Activated CD4-positive, alpha-beta T cell treated with anti-CD3 and anti-CD28 coated beads, Interleukin-2, amount 50 U/mL, for 4 hours (primary cell): ENCODE data around the gene CHRNB2.

Experiments used
- DNase-seq, 2 experiments: peaks; one replicate each; pipeline ENCODE4 v3.0.0-alpha.2; 2020

CHRNB2 gene

GRCh38 chr1:154581766-154582165 is 14.2 kb downstream of the CHRNB2 start:
- DNase-seq, result no peak

GRCh38 chr1:154582885-154583284 is 15.3 kb downstream of the CHRNB2 start:
- no peak for DNase-seq

- no peak for DNase-seq
Observed at GRCh38 chr1:154583773-154584172, 16.2 kb downstream of the CHRNB2 start.

- no peak for DNase-seq
Observed at GRCh38 chr1:154584267-154584994, 16.9 kb downstream of the CHRNB2 start.

- no peak for DNase-seq
Observed at GRCh38 chr1:154586231-154586630, 18.7 kb downstream of the CHRNB2 start.

- DNase-seq, result no peak
Observed at GRCh38 chr1:154586641-154587040, 19.1 kb downstream of the CHRNB2 start.

GRCh38 chr1:154589780-154590179 is 22.2 kb downstream of the CHRNB2 start:
- DNase-seq, result no peak

- no peak for DNase-seq
Observed at GRCh38 chr1:154590756-154591155, 23.2 kb downstream of the CHRNB2 start.

GRCh38 chr1:154591206-154591605 is 23.6 kb downstream of the CHRNB2 start:
- no peak for DNase-seq

GRCh38 chr1:154593390-154593789 is 25.8 kb downstream of the CHRNB2 start:
- no peak for DNase-seq

GRCh38 chr1:154594811-154595210 is 27.2 kb downstream of the CHRNB2 start:
- DNase-seq, result no peak

GRCh38 chr1:154595621-154596020 is 28.0 kb downstream of the CHRNB2 start:
- no peak for DNase-seq

GRCh38 chr1:154598871-154599635 is 31.5 kb downstream of the CHRNB2 start:
- DNase-seq, result no peak

- no peak for DNase-seq
Observed at GRCh38 chr1:154599658-154600057, 32.1 kb downstream of the CHRNB2 start.

GRCh38 chr1:154603317-154603716 is 35.7 kb downstream of the CHRNB2 start:
- no peak for DNase-seq

- no peak for DNase-seq
Observed at GRCh38 chr1:154605534-154605933, 38.0 kb downstream of the CHRNB2 start.

GRCh38 chr1:154607106-154607608 is 39.6 kb downstream of the CHRNB2 start:
- DNase-seq, result no peak

- peak; percentile 87 to 91 for DNase-seq
Observed at GRCh38 chr1:154607609-154608396, 40.2 kb downstream of the CHRNB2 start, which contains the start of gene ADAR. TSS of gene ADAR (minus strand) at chr1:154608186. CDS start at chr1:154608006, 180 bp downstream.

GRCh38 chr1:154608397-154609270 is 41.1 kb downstream of the CHRNB2 start:
- peak in 1 of 2 experiments; percentile 9 for DNase-seq

GRCh38 chr1:154609398-154610380 is 42.1 kb downstream of the CHRNB2 start:
- DNase-seq, result peak; percentile 59 to 60
